Measurements from ENCODE around the gene KCNS3.
"Not testable (repeated sequence)": the region's sequence is repeated elsewhere in the genome, so short reads cannot be mapped to it uniquely, and the experiment has no call there.

Gene KCNS3

DNA sequence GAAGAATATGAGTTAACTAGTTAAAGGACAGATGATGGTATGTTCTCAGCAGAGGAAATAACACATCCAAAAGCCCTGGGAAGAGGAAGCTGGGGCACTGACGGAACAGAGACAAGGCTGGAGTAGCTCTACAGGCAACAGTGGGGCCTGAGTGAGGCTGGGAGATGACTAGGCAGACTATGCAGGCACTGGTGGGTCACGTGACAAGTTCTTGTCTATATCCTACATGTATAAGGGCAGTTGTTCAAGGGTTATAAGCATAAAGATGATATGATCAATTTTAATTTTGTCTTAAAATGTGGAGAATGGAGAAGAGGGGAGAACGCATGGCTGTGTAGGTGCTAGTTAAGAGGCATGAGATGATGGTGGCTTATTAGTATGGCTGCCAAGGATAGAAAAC lies 68.6 kb downstream of the KCNS3 start:
- DNase-seq (ENCODE audit: low spot score), result no peak

DNA sequence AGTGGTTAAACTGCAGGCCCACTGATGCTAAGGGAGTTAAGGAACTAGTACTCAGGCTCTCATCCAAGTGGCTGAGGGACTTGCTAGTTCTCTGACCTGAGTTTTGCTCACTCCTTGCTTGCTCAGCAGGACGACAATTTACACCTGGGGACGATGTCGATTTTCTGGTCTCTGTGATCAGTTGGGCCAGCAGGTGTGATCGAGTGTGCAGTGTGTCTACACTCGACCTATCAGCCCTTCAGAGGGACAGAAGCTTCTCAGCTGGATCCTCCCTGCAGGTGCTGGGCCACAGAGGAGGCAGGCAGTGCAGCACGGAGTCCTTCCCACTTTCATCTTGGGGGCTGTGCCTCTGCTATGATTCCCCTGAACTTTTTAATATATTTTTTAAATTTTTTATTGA lies 71.5 kb downstream of the KCNS3 start:
- DNase-seq (ENCODE audit: low spot score), result no peak

DNA sequence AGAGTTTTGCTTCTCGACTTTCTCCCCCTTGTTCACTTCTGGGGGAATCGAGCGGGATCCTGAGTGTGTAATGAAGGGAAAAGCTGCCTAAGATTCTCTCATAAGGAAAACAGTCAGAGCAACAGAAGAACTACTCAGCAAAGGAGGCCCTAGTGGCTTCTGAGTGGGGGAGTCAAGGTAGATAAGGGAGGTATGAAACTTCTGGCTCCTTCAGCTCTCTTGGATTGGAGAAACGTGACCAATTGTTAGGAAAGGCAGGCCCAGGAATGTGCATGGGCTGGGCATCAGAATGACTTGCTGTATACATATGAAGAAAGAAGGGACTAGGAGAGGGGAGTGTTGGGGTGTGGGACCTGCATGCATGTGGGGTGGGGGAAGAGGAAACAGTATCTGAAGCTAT lies 73.1 kb downstream of the KCNS3 start:
- no peak for DNase-seq (ENCODE audit: low spot score)

DNA sequence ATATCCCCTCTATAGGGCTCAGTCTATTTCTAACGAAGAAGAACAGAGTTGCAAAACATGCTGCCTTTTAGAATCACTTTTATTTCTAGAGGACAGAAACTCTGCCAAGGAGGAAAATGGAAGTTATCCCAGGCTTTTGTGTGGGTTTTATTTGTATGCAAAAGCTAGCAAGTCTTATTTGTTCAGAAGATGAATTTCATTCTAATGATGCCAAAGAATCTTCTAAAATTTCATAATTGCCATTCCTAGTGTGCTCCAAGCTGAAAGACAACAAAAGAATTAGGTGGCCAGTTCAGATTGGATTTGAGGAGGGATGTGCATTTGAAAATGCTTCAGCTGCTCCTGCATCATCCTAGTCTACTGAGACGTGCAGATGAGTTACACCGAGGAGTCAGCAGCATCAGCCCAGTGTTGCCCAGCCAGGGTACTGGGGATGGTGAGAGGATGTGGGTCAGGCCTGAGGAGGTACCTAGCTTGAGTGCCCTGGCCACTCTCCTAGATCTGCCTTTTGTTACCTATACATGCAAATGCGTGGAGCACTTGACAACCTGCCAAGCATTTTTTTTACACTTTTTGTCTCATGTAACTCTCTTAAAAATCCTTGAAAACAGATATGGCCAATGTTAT lies 80.1 kb downstream of the KCNS3 start:
- peak; percentile 19 for DNase-seq (ENCODE audit: low spot score)

DNA sequence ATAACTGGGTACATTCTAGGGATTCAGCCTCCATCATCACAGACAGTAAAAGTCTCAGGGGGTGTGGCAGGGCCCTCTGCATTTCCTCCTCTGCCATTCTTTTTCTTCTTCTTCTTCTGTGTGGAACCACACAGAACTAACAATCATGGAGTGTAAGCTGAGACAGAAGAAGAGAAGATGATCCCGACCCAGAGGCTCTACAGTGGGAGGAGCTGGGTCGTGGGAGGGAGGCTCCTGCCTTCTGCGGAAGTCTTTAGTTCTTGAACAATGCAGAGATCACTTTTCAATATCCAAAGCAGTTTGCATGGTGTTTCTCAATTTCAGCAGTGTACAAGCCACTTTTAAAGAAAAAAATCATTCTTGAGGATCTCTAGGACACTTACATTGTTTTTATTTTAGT lies 80.9 kb downstream of the KCNS3 start:
- DNase-seq (ENCODE audit: low spot score), result no peak

DNA sequence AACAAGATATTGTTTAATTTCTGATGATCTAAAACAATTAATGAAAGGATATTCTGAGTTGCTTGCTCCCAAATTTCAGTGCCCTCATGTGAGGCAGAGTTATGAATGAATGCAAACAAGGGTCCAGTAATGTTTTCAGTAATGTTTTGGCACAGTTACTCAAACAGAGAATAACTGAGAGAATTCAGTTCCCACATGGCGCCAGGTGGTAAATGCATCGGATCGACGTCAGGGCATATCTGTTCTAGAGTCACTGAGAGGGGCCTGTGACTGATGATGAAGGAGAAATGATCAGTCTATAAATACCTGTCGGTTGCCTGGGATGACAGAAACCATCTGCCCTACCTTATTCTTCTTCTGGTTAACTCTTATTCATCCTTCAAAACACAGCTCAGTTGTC lies 81.4 kb downstream of the KCNS3 start:
- DNase-seq (ENCODE audit: low spot score), result no peak

DNA sequence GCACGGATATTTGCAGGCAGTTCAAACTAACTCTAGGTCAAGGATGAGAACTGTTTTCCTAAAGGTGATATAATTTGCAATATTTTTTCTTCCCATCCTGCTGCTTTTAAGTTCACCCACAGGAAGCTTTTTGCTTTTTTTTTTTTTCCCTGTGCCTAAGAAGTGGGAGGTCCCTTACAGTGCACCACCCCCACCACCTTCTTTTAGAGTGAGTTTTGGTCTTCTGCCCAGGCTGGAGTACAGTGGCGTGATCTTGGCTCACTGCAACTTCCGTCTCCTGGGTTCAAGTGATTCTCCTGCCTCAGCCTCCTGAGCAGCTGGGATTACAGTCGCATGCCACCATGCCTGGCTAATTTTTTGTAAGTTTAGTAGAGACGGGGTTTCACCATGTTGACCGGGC lies 82.5 kb downstream of the KCNS3 start:
- no peak for DNase-seq (ENCODE audit: low spot score)

DNA sequence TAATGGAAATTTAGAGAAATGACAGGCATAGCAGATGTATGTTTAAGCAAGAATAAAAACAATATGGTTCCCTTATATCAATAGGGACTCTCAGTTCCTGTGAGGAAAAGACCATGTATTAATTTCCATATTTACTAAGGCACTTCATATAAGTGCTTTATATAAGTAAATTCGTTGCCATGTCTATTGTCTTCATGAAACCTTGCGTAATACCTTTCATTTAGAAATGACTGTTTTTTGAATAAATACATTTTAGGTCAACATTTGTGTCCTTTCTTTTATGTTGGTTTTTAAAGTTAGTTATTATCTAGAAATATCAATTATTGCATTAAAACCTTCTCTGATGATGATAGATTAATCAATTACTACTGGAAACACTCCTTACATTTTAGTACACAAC lies 83.3 kb downstream of the KCNS3 start:
- no peak for DNase-seq (ENCODE audit: low spot score)

DNA sequence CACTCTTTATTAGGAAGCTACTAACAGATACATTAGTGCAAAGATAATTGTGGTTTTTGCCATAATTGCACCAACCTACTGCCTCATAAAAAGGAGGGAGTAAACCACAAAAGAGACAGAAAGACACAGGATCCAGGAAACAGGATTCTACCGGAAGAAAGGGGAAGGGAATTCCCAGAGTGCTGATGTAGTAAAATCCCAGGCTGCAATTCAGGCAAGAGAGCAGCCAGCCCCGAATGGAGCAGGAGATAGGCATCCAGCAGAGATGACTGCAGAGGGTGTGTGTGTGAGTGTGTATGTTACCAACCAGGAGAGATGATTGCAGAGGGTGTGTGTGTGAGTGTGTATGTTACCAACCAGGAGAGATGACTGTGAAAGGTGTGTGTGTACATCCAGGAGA lies 84.4 kb downstream of the KCNS3 start:
- DNase-seq (ENCODE audit: low spot score), result no peak

DNA sequence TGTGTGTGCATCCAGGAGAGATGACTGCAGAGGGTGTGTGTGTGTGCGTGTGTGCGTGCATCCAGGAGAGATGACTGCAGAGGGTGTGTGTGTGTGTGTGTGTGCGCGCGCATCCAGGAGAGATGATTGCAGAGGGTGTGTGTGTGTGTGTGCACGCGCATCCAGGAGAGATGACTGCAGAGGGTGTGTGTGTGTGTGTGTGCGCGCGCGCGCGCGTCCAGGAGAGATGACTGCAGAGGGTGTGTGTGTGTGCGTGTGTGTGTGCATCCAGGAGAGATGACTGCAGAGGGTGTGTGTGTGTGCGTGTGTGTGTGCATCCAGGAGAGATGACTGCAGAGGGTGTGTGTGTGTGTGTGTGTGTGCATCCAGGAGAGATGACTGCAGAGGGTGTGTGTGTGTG lies 85.1 kb downstream of the KCNS3 start:
- DNase-seq (ENCODE audit: low spot score), result not testable (repeated sequence)

DNA sequence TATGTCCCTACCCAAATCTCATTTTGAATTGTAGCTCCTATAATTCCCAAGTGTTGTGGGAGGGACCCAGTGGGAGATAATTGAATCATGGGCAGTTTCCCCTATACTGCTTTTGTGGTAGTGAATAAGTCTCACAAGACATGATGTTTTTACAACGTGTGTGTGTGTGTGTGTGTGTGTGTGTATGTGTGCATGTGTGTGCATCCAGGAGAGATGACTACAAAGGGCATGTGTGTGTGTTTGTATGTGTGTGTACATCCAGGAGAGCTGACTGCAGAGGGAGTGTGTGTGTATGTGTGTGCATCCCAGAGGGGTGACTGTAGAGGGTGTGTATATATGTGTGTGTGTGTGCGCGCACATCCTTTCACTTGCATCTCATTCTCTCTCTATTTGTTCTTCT lies 86.7 kb downstream of the KCNS3 start:
- DNase-seq (ENCODE audit: low spot score), result no peak

DNA sequence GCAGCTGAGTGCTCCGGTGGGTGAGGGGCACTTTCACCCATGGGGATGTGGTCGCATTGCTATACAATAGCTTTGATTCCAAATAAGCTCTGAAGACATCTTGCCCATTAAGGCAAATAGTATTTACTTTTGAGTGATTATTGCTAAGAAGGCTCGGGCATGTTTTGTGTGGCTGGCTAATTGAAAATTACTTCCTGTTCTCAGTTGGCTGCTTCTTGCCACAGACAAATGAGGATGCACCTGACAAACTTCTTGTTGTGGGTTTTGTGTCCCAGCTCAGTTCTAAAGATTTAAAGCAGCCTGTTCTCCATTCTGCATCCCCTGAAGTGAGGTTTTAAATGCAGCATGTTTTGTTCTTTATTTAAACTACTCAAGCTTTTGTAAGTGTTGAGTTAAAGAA lies 88.3 kb downstream of the KCNS3 start:
- no peak for DNase-seq (ENCODE audit: low spot score)

DNA sequence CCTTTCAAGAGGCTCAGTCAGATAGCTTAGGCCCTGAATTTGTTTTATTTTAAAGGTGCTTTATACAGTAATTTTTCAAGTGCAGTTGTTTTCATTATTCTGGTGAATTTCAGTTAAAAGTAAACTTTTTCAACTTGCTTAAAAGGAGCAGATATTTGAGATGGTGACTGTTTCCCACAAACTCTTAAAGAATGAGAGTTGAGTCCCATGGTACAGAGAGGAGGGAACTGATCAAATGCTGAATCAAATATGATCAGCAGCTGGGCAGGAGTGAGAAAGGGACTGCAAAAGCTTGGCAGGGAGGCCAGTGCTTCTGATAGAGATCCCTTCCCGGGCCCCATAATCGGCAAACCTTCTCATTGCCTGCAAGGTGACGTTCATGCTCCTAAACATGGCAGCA lies 91.2 kb downstream of the KCNS3 start:
- DNase-seq (ENCODE audit: low spot score), result no peak

DNA sequence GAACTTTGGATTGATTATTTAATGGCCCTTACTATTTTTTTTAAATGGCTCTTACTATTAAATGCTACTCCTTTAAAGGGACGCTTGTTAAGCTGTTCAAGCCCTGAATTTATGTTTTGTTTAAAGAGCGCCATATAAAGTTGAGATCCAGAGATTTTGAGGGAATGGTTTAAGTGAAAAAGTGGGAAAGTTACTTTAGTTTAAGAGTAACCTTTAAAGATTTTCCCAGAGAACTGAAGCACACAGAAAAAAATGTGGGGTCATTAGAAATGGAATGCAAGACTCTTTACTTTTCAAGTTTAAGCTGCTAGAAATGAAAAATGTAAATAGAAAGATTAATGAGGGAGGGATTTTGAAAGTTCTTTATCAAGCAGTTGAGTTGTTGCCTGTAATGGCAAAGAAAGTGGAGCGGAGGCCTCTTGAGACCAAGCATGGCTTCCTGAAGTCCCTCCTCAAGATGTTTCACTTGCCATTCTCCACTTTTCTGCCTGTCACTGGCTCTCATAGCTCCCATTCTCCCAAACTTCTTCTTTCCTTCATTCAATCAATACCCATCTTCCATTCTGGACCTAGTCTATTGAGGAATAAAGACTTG lies 93.2 kb downstream of the KCNS3 start:
- no peak for DNase-seq (ENCODE audit: low spot score)

DNA sequence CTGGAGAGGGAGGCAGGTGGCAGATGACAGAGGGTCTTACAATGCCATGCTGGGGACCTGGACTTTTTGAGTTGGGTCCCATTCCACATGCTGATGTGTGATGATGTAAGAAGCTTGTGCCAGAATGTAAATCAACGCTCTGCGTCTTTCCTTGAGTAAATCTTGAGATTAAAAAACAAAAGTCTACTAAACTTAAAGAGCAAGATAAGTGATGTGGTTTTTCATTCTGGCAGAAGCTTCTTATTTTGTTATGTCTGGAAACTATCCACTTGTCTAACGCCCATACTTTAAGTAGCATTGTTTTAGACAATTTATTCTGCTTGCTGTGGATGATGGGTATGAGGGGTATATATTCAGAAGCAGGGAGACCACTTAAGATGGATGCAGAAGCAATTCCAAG lies 94.5 kb downstream of the KCNS3 start:
- DNase-seq (ENCODE audit: low spot score), result no peak

DNA sequence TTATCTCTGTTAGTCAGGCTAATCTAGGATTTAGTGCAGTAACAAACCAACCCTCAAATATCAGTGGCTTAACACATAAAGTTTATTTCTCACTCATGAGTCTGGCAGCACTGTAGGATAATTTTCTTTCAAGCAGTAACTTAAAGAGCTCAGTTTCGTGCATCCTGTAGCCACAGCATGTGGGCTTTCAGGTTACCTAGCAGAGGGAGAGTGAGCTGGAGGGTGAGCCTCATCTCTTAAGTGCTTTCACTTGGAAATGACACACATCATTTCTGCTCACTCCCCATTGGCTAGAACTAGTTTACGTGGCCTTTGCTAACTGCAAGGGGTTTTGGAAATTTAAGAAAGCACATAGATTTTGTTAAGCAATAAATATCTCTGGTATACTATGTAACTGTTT lies 96.9 kb downstream of the KCNS3 start:
- no peak for DNase-seq (ENCODE audit: low spot score)

DNA sequence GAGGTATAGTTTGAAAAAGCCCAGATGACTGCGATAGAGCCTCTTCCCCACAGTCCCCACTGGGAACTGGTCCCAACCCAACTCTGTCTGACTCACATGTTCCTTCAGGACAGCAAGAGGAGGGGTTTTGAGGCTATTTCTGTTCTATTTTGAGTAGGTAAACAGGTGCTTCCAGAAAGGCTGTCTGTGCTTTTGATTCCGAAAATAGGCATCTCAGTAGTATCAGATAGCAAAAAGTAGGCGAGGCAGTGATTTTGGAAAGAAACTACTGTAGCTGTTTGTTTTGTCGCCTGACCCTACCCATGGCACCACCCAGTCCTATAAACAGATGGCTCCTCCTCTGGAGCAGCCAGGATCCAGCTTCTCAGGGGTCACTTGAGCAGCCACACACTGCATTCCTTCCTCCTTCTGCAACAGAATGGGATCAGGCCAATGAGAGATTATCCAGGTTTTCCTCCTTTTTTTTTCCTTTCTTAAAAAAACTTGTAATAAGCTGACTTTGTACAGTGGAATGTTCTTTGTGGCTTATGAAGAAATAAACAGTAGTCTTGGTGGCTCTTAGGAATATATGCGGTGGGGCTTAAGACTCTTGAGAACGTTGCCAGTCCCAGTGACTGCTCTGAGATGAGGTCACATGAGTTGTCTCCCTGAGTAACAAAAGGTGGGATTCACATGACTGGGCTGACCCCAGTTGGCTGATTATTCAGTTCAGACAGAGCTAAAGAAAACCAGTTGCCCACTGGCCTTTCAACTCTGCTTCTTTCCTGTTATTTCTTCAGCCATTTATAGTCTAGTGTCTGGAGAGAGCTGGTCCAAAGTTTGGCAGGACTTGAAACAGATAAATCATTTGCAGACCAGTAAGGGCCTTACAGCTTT lies 98.6 kb downstream of the KCNS3 start:
- no peak for DNase-seq (ENCODE audit: low spot score)

DNA sequence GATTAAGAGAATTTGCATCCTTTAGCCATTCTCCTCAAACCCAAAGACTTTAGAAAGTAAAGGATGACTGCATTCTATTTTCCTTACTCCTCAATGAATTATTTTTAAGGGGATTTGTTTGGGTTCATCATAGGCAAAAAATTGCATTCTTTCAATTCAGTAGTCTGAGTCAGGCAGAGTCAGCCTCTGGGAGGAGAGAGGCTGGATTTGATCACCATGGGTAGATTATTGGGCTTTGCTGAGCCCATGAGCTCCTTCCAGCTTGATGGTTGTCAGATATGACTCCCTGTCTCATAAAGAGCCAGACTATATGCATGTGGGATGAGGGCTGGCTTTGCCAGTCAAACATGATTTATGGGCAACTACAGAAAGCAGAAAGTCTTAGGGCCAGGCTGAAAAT lies 101.2 kb downstream of the KCNS3 start:
- no peak for DNase-seq (ENCODE audit: low spot score)

DNA sequence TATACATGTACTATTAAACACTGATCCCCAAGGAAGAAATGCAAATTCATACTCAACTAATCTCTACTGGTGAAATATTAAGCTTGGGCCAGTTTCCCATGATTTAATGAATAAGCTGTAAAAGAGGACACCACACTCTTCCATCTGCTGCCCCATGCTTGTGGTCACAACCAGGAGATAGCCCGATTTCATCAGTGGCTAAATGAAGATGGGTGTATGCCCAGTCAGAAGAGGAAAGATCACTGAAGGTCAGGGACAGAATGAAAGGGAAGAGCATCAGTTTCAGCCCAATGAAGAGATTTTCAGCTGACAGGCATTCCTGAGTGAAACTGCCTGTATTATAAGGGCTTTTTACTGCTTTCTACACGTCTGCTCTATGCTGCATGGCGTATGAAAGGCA lies 103.5 kb downstream of the KCNS3 start:
- DNase-seq (ENCODE audit: low spot score), result no peak
